Cardiac fibroblast (primary cell): ENCODE measurements around the gene DLGAP4.
A peak's percentile ranks its signal among the peaks of the same experiment; 100 is the strongest.

Source experiments
- DNase-seq, 2 donors: peaks; one replicate each; pipeline versions ENCODE4 v3.0.0 to v3.0.0-alpha.2; 2010; ENCODE audit warnings: low read depth in 2 of 2
- H3K4me3 ChIP-seq, 2 donors: replicated peaks in 1 of 2; 1 replicate in 1 of 2; 2 replicates in 1 of 2; pipeline ENCODE4 v1.5.1; 2011; ENCODE audit warnings: low read depth in 2 of 2, low read length in 2 of 2, mild to moderate bottlenecking in 2 of 2, moderate library complexity in 1 of 2
- CTCF ChIP-seq: IDR thresholded peaks from one replicate; pipeline ENCODE4 v1.5.1; 2011; ENCODE audit warnings: low read depth, mild to moderate bottlenecking, low read length, inconsistent platforms

DLGAP4 gene

GRCh38 chr20:36462440-36463211 is 156.5 kb downstream of the DLGAP4 start:
- no peak for TF ChIP-seq CTCF
- H3K4me3 ChIP-seq = peak overlapping the region; percentile 84 to 87
- peak; percentile 69 to 71 for DNase-seq

DNA sequence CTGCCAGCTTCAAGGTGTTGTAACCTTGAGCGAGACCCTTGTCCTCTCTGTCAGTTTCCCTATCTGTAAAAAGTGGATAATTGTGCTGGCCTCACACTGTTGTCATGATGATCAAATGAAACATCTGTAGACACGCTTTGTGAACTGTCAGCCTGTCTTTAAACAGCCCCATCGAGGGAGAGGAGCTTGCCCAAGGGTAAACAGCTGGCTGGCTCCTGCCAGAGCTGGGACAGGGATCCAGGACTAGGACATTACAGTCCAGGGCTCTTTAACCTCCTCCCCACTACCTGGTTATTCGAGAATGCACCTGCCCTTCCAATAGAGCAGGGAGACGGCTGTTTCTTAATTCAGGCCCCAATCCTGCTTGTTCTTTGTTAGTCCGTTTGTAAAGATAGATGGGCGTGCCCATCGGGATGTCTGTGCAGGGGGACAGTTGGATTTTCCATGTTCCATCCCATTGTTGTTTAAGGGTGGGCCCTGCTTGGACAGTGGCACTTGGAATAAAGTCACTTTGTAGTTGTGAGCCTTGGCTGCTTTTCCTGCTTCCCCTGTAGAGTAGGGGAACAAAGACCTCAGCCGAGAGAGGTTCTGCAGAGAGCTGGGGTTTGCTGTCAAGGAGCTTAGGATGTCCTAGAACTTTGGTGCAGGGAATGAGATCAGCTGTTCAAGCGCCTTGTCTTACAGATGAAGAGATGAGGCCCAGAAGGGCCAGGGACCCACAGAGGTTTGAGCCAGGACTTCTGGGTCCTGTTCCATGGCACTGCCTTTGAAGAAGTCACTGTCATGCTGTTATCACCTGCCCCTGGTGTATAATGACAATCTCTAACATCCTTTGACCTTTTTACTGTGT is 157.3 kb downstream of the DLGAP4 start:
- TF ChIP-seq CTCF = no peak
- H3K4me3 ChIP-seq = peak overlapping the region; percentile 84 to 87
- DNase-seq = no peak

GRCh38 chr20:36465109-36466080 is 159.3 kb downstream of the DLGAP4 start:
- peak overlapping the region in 1 of 2 donors; percentile 13 for H3K4me3 ChIP-seq
- DNase-seq = peak; percentile 57 to 88
- no peak for TF ChIP-seq CTCF

DNA sequence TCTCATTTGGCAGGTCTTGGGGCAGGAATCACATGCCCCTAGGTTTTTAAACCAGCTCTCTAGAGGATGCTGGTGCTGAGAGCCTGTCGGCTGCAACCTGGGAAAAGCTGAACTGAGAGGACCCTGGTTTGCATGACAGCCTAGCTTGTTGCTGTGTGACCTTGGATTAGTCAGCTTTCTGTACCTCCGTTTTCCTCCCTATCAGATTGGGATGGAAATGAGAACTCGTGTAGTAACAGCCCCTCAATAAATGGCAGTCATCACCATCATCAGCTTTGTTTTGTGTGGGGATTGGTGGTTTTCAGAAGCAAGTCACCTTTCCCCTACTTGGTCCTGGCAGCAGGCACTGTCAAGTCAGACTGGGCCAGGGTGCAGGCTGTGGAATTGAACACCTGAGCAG is 159.9 kb downstream of the DLGAP4 start:
- no peak for TF ChIP-seq CTCF
- no peak overlapping the region for H3K4me3 ChIP-seq

GRCh38 chr20:36467076-36467999 is 161.2 kb downstream of the DLGAP4 start:
- DNase-seq = peak; percentile 32 to 75
- no peak overlapping the region for H3K4me3 ChIP-seq
- no peak for TF ChIP-seq CTCF

More for the DNA sequence above, 159.9 kb downstream of the DLGAP4 start:
- no peak for DNase-seq
